H9 (cell line): ENCODE measurements around the gene PRKD2. TPM values are rescaled to one million over a fixed set of nuclear protein-coding genes. Genes with fewer than 3 reads are reported as not detected.

ENCODE experiments used
- DNase-seq: peaks from one replicate; pipeline ENCODE4 v3.0.0-alpha.2; 2017
- H2AFZ ChIP-seq: one replicate; pipeline ENCODE4 v1.6.1; 2013; ENCODE audit warnings: mild to moderate bottlenecking, low read length, control low read depth, moderate library complexity
- H2AK5ac ChIP-seq: 2 replicates; pipeline ENCODE4 v1.6.1; 2013; ENCODE audit warnings: low read length, control low read depth, mixed read lengths; ENCODE audit not compliant: insufficient read length
- H2BK120ac ChIP-seq: one replicate; pipeline ENCODE4 v1.6.1; 2013; ENCODE audit warnings: low read depth, mild to moderate bottlenecking, low read length, control low read depth, inconsistent platforms; ENCODE audit not compliant: poor library complexity, severe bottlenecking
- H2BK12ac ChIP-seq: 2 replicates; pipeline ENCODE4 v1.6.1; 2013; ENCODE audit warnings: low read length, control low read depth, mixed read lengths, low read depth; ENCODE audit not compliant: insufficient read length
- H2BK15ac ChIP-seq: 2 replicates; pipeline ENCODE4 v1.6.1; 2013; ENCODE audit warnings: low read depth, low read length, control low read depth
- H2BK20ac ChIP-seq: one replicate; pipeline ENCODE4 v1.6.1; 2013; ENCODE audit warnings: low read depth, mild to moderate bottlenecking, low read length, control low read depth, inconsistent platforms; ENCODE audit not compliant: poor library complexity, severe bottlenecking
- H2BK5ac ChIP-seq: 2 replicates; pipeline ENCODE4 v1.6.1; 2013; ENCODE audit warnings: low read length, control low read depth, mixed read lengths; ENCODE audit not compliant: insufficient read length
- H3K14ac ChIP-seq: 2 replicates; pipeline ENCODE4 v1.6.1; 2013; ENCODE audit warnings: low read length, control low read depth; ENCODE audit not compliant: insufficient read depth
- H3K18ac ChIP-seq: 2 replicates; pipeline ENCODE4 v1.6.1; 2013; ENCODE audit warnings: low read depth, mild to moderate bottlenecking, mixed read lengths, low read length, control low read depth; ENCODE audit not compliant: insufficient read length
- H3K23ac ChIP-seq: 2 replicates; pipeline ENCODE4 v1.6.1; 2013; ENCODE audit warnings: low read length, control low read depth, mixed read lengths, low read depth; ENCODE audit not compliant: insufficient read length
- H3K23me2 ChIP-seq: 2 replicates; pipeline ENCODE4 v1.6.1; 2013; ENCODE audit warnings: low read depth, mild to moderate bottlenecking, mixed read lengths, low read length, control low read depth; ENCODE audit not compliant: insufficient read length, poor library complexity, severe bottlenecking
- H3K27ac ChIP-seq: 2 replicates; pipeline ENCODE4 v1.5.1; 2013; ENCODE audit warnings: low read length, control low read depth, mixed read lengths, low read depth; ENCODE audit not compliant: insufficient read length
- H3K27me3 ChIP-seq: 2 replicates; pipeline ENCODE4 v1.6.1; 2013; ENCODE audit warnings: low read length, control low read depth, inconsistent platforms; ENCODE audit not compliant: insufficient read depth
- H3K4ac ChIP-seq: 2 replicates; pipeline ENCODE4 v1.6.1; 2013; ENCODE audit warnings: low read depth, mild to moderate bottlenecking, control low read depth, inconsistent platforms, low read length, moderate library complexity
- H3K4me1 ChIP-seq: 2 replicates; pipeline ENCODE4 v1.6.1; 2013; ENCODE audit warnings: low read length, control low read depth, inconsistent platforms; ENCODE audit not compliant: insufficient read depth
- H3K4me2 ChIP-seq: 2 replicates; pipeline ENCODE4 v1.6.1; 2013; ENCODE audit warnings: low read length, control low read depth, mixed read lengths; ENCODE audit not compliant: insufficient read length, insufficient read depth
- H3K56ac ChIP-seq: 2 replicates; pipeline ENCODE4 v1.6.1; 2013; ENCODE audit warnings: low read depth, mild to moderate bottlenecking, mixed read lengths, low read length, control low read depth; ENCODE audit not compliant: insufficient read length
- H3K79me1 ChIP-seq: 2 replicates; pipeline ENCODE4 v1.6.1; 2013; ENCODE audit warnings: low read depth, mild to moderate bottlenecking, moderate library complexity, low read length, control low read depth, inconsistent platforms; ENCODE audit not compliant: insufficient read depth, poor library complexity, severe bottlenecking
- H3K79me2 ChIP-seq: 2 replicates; pipeline ENCODE4 v1.6.1; 2013; ENCODE audit warnings: low read length, control low read depth, inconsistent platforms; ENCODE audit not compliant: insufficient read depth
- H3K9ac ChIP-seq: 2 replicates; pipeline ENCODE4 v1.6.1; 2013; ENCODE audit warnings: low read length, control low read depth, mixed read lengths; ENCODE audit not compliant: insufficient read length; ENCODE audit errors: extremely low read depth
- H3K9me3 ChIP-seq: one replicate; pipeline ENCODE4 v1.6.1; 2013; ENCODE audit warnings: low read depth, low read length, inconsistent platforms; ENCODE audit not compliant: control insufficient read depth
- H3T11ph ChIP-seq: one replicate; pipeline ENCODE4 v1.6.1; 2013; ENCODE audit warnings: mild to moderate bottlenecking, low read length, control low read depth, inconsistent platforms
- H4K20me1 ChIP-seq: one replicate; pipeline ENCODE4 v1.6.1; 2013; ENCODE audit not compliant: control insufficient read depth, insufficient read length, insufficient read depth
- H4K5ac ChIP-seq: 2 replicates; pipeline ENCODE4 v1.6.1; 2013; ENCODE audit warnings: low read depth, mild to moderate bottlenecking, mixed read lengths, low read length, control low read depth; ENCODE audit not compliant: insufficient read length
- H4K8ac ChIP-seq: replicated peaks from 2 replicates; pipeline ENCODE4 v1.6.1; 2013; ENCODE audit warnings: low read length, control low read depth, mixed read lengths, low read depth; ENCODE audit not compliant: insufficient read length
- H4K91ac ChIP-seq: 2 replicates; pipeline ENCODE4 v1.6.1; 2013; ENCODE audit warnings: low read depth, mild to moderate bottlenecking, moderate library complexity, mixed read lengths, low read length, control low read depth; ENCODE audit not compliant: insufficient read length
- H3K27ac Mint-ChIP-seq, 3 experiments: 2 replicates in 2 of 3; 3 replicates in 1 of 3; pipeline ENCODE4 v1.8.0; 2020 to 2021; ENCODE audit warnings: mixed read lengths in 3 of 3, mild to moderate bottlenecking in 1 of 3, moderate library complexity in 1 of 3
- H3K27me3 Mint-ChIP-seq: 2 replicates; pipeline ENCODE4 v1.8.0; 2021; ENCODE audit warnings: low read depth, mild to moderate bottlenecking, moderate library complexity, mixed read lengths
- H3K36me3 Mint-ChIP-seq, 3 experiments: 2 replicates in 2 of 3; 3 replicates in 1 of 3; pipeline ENCODE4 v1.8.0; 2020 to 2021; ENCODE audit warnings: low read depth in 3 of 3, mixed read lengths in 3 of 3; ENCODE audit not compliant: insufficient read depth in 1 of 3
- H3K4me1 Mint-ChIP-seq, 2 experiments: 2 replicates each; pipeline ENCODE4 v1.8.0; 2020; ENCODE audit warnings: mixed read lengths in 2 of 2
- H3K4me3 Mint-ChIP-seq, 2 experiments: 2 replicates in 1 of 2; 3 replicates in 1 of 2; pipeline ENCODE4 v1.8.0; 2020 to 2021; ENCODE audit warnings: mild to moderate bottlenecking in 2 of 2, mixed read lengths in 2 of 2, moderate library complexity in 1 of 2
- H3K9me3 Mint-ChIP-seq, 2 experiments: 2 replicates in 1 of 2; 3 replicates in 1 of 2; pipeline ENCODE4 v1.8.0; 2020; ENCODE audit warnings: mild to moderate bottlenecking in 2 of 2, mixed read lengths in 2 of 2, moderate library complexity in 1 of 2
- WGBS: extraction: QIAGEN DNeasy Blood & Tissue Kit; methylation state at CpG from one replicate; pipeline ENCODE4 v1.1.7; 2013; ENCODE audit warnings: missing lambda C conversion rate, low lambda C conversion rate, mixed read lengths; ENCODE audit not compliant: insufficient read length; ENCODE audit errors: extremely low coverage; 5-methylcytosine and 5-hydroxymethylcytosine counted together
- total RNA-seq: library from RNA; stranded (reverse); gene quantifications from 2 replicates; pipeline ENCODE4 v1.2.1, GENCODE V29; 2021
- TF ChIP-seq, protein P1 (sequence below): fragments of 200-600 bp; sonication (generic); conservative IDR thresholded peaks from 3 replicates; pipeline ENCODE4 v1.8.0; 2021; ENCODE audit warnings: antibody characterized with exemption, mild to moderate bottlenecking

The PRKD2 gene
- total RNA-seq, 1 experiment from 2014 or later = 60.7 TPM

GRCh38 chr19:46746281-46747057, 29.6 kb upstream of the PRKD2 start, which contains the start of gene STRN4:
Gene STRN4, minus strand, starts transcription at chr19:46746450. Its CDS starts 20 bp downstream, at chr19:46746430.
- Histone ChIP-seq H4K20me1 (no peaks in the 10 kb centered on the region), H4K8ac (no peak within 1 kb of the TSS), H3K4me2 (peak within 1 kb of the TSS; percentile 85), H3K9ac (peak within 1 kb of the TSS; percentile 87), H2BK15ac (no peak within 1 kb of the TSS; the same call in 1 of the 2 replicates), H3K18ac (peak within 1 kb of the TSS; percentile 96), H3K9me3 (no peaks in the 10 kb centered on the region), H2BK120ac (peak within 1 kb of the TSS; percentile 91), H3K23ac (no peak within 1 kb of the TSS), H4K91ac (no peak within 1 kb of the TSS), H2AFZ (no peak within 1 kb of the TSS), H3K4me1 (peaks cover 3% of the 10 kb centered on the region; the same call in 1 of the 2 replicates), H3K23me2 (peaks cover 12% of the 10 kb centered on the region), H3K56ac (no peak within 1 kb of the TSS), H3K27ac (no peak within 1 kb of the TSS), H3K14ac (peak within 1 kb of the TSS; percentile 98), H2BK5ac (no peak within 1 kb of the TSS), H3K27me3 (no peaks in the 10 kb centered on the region), H2BK12ac (peak within 1 kb of the TSS; percentile 64), H3K4ac (peak within 1 kb of the TSS; percentile 95; the same call in 1 of the 2 replicates), H3T11ph (peak within 1 kb of the TSS; percentile 24), H2BK20ac (peak within 1 kb of the TSS; percentile 12), H3K79me2 (peaks cover 33% of the 10 kb centered on the region), H4K5ac (no peak within 1 kb of the TSS), H2AK5ac (no peak within 1 kb of the TSS), H3K79me1 (peaks cover 3% of the 10 kb centered on the region)
- Mint-ChIP-seq H3K27ac (peak within 1 kb of the TSS; percentile 85 to 98 (median 96); a peak in 6 of 7 replicates), H3K4me3 (peak within 1 kb of the TSS; percentile 97 to 99), H3K27me3 (no peaks in the 10 kb centered on the region; the same call in 1 of the 2 replicates), H3K36me3 (peaks cover 4 to 43% (median 34%) of the 10 kb centered on the region in 3 experiments), H3K4me1 (peaks cover 34 to 46% of the 10 kb centered on the region in 2 experiments), H3K9me3 (no peaks in the 10 kb centered on the region)
- TF ChIP-seq, protein P1, sequence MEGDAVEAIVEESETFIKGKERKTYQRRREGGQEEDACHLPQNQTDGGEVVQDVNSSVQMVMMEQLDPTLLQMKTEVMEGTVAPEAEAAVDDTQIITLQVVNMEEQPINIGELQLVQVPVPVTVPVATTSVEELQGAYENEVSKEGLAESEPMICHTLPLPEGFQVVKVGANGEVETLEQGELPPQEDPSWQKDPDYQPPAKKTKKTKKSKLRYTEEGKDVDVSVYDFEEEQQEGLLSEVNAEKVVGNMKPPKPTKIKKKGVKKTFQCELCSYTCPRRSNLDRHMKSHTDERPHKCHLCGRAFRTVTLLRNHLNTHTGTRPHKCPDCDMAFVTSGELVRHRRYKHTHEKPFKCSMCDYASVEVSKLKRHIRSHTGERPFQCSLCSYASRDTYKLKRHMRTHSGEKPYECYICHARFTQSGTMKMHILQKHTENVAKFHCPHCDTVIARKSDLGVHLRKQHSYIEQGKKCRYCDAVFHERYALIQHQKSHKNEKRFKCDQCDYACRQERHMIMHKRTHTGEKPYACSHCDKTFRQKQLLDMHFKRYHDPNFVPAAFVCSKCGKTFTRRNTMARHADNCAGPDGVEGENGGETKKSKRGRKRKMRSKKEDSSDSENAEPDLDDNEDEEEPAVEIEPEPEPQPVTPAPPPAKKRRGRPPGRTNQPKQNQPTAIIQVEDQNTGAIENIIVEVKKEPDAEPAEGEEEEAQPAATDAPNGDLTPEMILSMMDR = no peak
- DNase-seq = no peak
- WGBS = no CpG with 5 or more reads among the region's 74 CpGs
